Measurements from ENCODE around the gene PDPN.

Gene PDPN

GRCh38 chr1:13620825-13621224 is 37.2 kb downstream of the PDPN start:
- Histone ChIP-seq H3K4me3 (ENCODE audit: low read length) (no peak overlapping the region), H3K36me3 (ENCODE audit: insufficient read depth, low read length) (no peaks in the 10 kb centered on the region), H3K27me3 (ENCODE audit: control insufficient read depth, insufficient read depth, low read length) (no peaks in the 10 kb centered on the region), H3K9ac (ENCODE audit: low read depth, low read length) (no peak overlapping the region), H3K4me2 (ENCODE audit: low read length) (no peak overlapping the region), H3K4me1 (ENCODE audit: control insufficient read depth, insufficient read depth, low read length) (no peaks in the 10 kb centered on the region), H3K9me3 (replicated peaks; ENCODE audit: low read length) (no peaks in the 10 kb centered on the region)

DNA sequence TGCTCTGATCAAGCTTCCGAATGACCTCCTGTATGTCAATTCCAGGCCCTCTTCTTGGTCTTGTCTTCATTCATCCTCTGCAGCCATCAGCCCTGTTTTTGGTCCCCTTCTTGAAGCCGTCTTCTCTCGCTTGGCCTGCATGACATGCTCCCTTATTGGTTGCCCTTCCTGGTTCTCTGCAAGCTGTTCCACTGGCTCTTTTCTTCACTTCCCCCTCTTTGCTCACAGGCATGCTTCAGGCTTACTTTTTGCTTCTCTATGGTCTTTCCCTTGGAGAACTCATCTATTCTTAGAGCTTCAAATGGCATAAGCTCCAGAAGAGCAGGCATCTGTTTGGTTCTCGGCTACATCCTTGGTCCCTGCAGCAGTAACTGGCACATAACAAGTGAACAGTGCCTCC is 38.8 kb downstream of the PDPN start:
- no peak overlapping the region for H3K4me3 ChIP-seq (ENCODE audit: low read length)
- no peaks in the 10 kb centered on the region for H3K27me3 ChIP-seq (ENCODE audit: control insufficient read depth, insufficient read depth, low read length)
- no peak overlapping the region for H3K9ac ChIP-seq (ENCODE audit: low read depth, low read length)
- no peaks in the 10 kb centered on the region for H3K4me1 ChIP-seq (ENCODE audit: control insufficient read depth, insufficient read depth, low read length)
- no peaks in the 10 kb centered on the region for H3K9me3 ChIP-seq (replicated peaks; ENCODE audit: low read length)
- no peak overlapping the region for H3K4me2 ChIP-seq (ENCODE audit: low read length)
- no peaks in the 10 kb centered on the region for H3K36me3 ChIP-seq (ENCODE audit: insufficient read depth, low read length)

GRCh38 chr1:13623021-13623637 is 39.5 kb downstream of the PDPN start:
- H3K36me3 ChIP-seq (ENCODE audit: insufficient read depth, low read length): no peaks in the 10 kb centered on the region

GRCh38 chr1:13624526-13624925 is 40.9 kb downstream of the PDPN start:
- H3K36me3 ChIP-seq (ENCODE audit: insufficient read depth, low read length): no peaks in the 10 kb centered on the region
- no peak overlapping the region for H3K4me3 ChIP-seq (ENCODE audit: low read length)
- peaks cover 2% of the 10 kb centered on the region for H3K9me3 ChIP-seq (replicated peaks; ENCODE audit: low read length)
- H3K4me2 ChIP-seq (ENCODE audit: low read length): no peak overlapping the region
- no peaks in the 10 kb centered on the region for H3K4me1 ChIP-seq (ENCODE audit: control insufficient read depth, insufficient read depth, low read length)
- no peak overlapping the region for H3K9ac ChIP-seq (ENCODE audit: low read depth, low read length)
- no peaks in the 10 kb centered on the region for H3K27me3 ChIP-seq (ENCODE audit: control insufficient read depth, insufficient read depth, low read length)

More at GRCh38 chr1:13623021-13623637, 39.5 kb downstream of the PDPN start:
- no peaks in the 10 kb centered on the region for H3K27me3 ChIP-seq (ENCODE audit: control insufficient read depth, insufficient read depth, low read length)
- H3K4me3 ChIP-seq (ENCODE audit: low read length): no peak overlapping the region
- no peaks in the 10 kb centered on the region for H3K4me1 ChIP-seq (ENCODE audit: control insufficient read depth, insufficient read depth, low read length)
- H3K9ac ChIP-seq (ENCODE audit: low read depth, low read length): no peak overlapping the region
- H3K4me2 ChIP-seq (ENCODE audit: low read length): no peak overlapping the region
- no peaks in the 10 kb centered on the region for H3K9me3 ChIP-seq (replicated peaks; ENCODE audit: low read length)

- Histone ChIP-seq H3K9me3 (replicated peaks; ENCODE audit: low read length) (peaks cover 2% of the 10 kb centered on the region), H3K9ac (ENCODE audit: low read depth, low read length) (no peak overlapping the region), H3K4me1 (ENCODE audit: control insufficient read depth, insufficient read depth, low read length) (no peaks in the 10 kb centered on the region), H3K36me3 (ENCODE audit: insufficient read depth, low read length) (no peaks in the 10 kb centered on the region), H3K4me2 (ENCODE audit: low read length) (no peak overlapping the region), H3K27me3 (ENCODE audit: control insufficient read depth, insufficient read depth, low read length) (no peaks in the 10 kb centered on the region), H3K4me3 (ENCODE audit: low read length) (no peak overlapping the region)
Observed at GRCh38 chr1:13627127-13627526, 43.5 kb downstream of the PDPN start.

DNA sequence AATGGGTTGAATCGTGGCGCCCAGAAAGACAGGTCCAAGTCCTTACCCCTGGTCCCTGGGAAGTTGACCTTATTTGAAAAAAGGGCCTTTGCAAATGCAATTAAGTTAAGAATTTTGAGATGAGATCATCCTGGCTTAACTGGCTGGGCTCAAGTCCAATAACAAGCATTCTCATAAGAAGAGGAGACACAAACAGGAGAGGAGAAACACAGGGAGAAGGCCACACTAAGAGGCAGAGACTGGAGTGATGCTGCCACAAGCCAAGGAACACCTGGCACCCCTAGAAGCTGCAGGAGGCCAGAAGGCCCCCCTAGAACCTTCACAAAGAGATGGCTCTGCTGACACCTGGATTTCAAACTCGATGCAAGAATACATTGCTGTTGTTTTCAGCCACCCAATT is 44.6 kb downstream of the PDPN start:
- no peak overlapping the region for H3K9ac ChIP-seq (ENCODE audit: low read depth, low read length)
- H3K4me1 ChIP-seq (ENCODE audit: control insufficient read depth, insufficient read depth, low read length): no peaks in the 10 kb centered on the region
- H3K9me3 ChIP-seq (replicated peaks; ENCODE audit: low read length): peaks cover 2% of the 10 kb centered on the region
- no peak overlapping the region for H3K4me2 ChIP-seq (ENCODE audit: low read length)
- no peak overlapping the region for H3K4me3 ChIP-seq (ENCODE audit: low read length)
- no peaks in the 10 kb centered on the region for H3K36me3 ChIP-seq (ENCODE audit: insufficient read depth, low read length)
- no peaks in the 10 kb centered on the region for H3K27me3 ChIP-seq (ENCODE audit: control insufficient read depth, insufficient read depth, low read length)

- peaks cover 2% of the 10 kb centered on the region for H3K9me3 ChIP-seq (replicated peaks; ENCODE audit: low read length)
Observed at GRCh38 chr1:13628711-13629110, 45.1 kb downstream of the PDPN start.

GRCh38 chr1:13642306-13643004 is 58.8 kb downstream of the PDPN start:
- Histone ChIP-seq H3K9ac (ENCODE audit: low read depth, low read length) (no peak overlapping the region), H3K27me3 (ENCODE audit: control insufficient read depth, insufficient read depth, low read length) (no peaks in the 10 kb centered on the region), H3K4me1 (ENCODE audit: control insufficient read depth, insufficient read depth, low read length) (no peaks in the 10 kb centered on the region), H3K36me3 (ENCODE audit: insufficient read depth, low read length) (no peaks in the 10 kb centered on the region), H3K4me3 (ENCODE audit: low read length) (no peak overlapping the region), H3K4me2 (ENCODE audit: low read length) (no peak overlapping the region), H3K9me3 (replicated peaks; ENCODE audit: low read length) (no peaks in the 10 kb centered on the region)

More at GRCh38 chr1:13628711-13629110, 45.1 kb downstream of the PDPN start:
- Histone ChIP-seq H3K4me3 (ENCODE audit: low read length) (no peak overlapping the region), H3K27me3 (ENCODE audit: control insufficient read depth, insufficient read depth, low read length) (no peaks in the 10 kb centered on the region), H3K36me3 (ENCODE audit: insufficient read depth, low read length) (no peaks in the 10 kb centered on the region), H3K4me1 (ENCODE audit: control insufficient read depth, insufficient read depth, low read length) (no peaks in the 10 kb centered on the region), H3K9ac (ENCODE audit: low read depth, low read length) (no peak overlapping the region), H3K4me2 (ENCODE audit: low read length) (no peak overlapping the region)

- Histone ChIP-seq H3K4me3 (ENCODE audit: low read length) (no peak overlapping the region), H3K4me1 (ENCODE audit: control insufficient read depth, insufficient read depth, low read length) (no peaks in the 10 kb centered on the region)
Observed at GRCh38 chr1:13643017-13643416, 59.4 kb downstream of the PDPN start.

GRCh38 chr1:13646521-13646920 is 62.9 kb downstream of the PDPN start:
- Histone ChIP-seq H3K9ac (ENCODE audit: low read depth, low read length) (no peak overlapping the region), H3K9me3 (replicated peaks; ENCODE audit: low read length) (no peaks in the 10 kb centered on the region), H3K4me2 (ENCODE audit: low read length) (no peak overlapping the region), H3K4me3 (ENCODE audit: low read length) (no peak overlapping the region), H3K4me1 (ENCODE audit: control insufficient read depth, insufficient read depth, low read length) (no peaks in the 10 kb centered on the region), H3K36me3 (ENCODE audit: insufficient read depth, low read length) (no peaks in the 10 kb centered on the region), H3K27me3 (ENCODE audit: control insufficient read depth, insufficient read depth, low read length) (no peaks in the 10 kb centered on the region)

More at GRCh38 chr1:13643017-13643416, 59.4 kb downstream of the PDPN start:
- Histone ChIP-seq H3K9me3 (replicated peaks; ENCODE audit: low read length) (no peaks in the 10 kb centered on the region), H3K27me3 (ENCODE audit: control insufficient read depth, insufficient read depth, low read length) (no peaks in the 10 kb centered on the region), H3K9ac (ENCODE audit: low read depth, low read length) (no peak overlapping the region), H3K36me3 (ENCODE audit: insufficient read depth, low read length) (no peaks in the 10 kb centered on the region), H3K4me2 (ENCODE audit: low read length) (no peak overlapping the region)

DNA sequence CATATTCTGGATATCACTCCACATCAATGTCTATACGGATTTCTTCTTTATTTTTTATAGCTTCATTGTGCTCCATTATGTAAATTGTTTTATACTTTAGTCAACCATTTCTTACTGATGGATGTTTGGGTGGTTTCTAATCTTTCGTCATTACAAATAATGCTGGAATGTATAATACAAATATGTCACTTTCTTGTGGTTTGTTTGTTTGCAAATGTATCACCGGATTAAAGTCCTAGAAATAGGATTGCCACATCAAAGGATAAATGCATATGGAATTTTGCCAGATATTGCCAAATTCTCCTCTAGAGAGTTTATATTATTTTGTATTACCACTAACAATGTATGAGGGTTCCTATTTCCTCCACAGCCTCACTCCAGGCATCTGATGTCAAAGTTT is 67.6 kb downstream of the PDPN start:
- no peak overlapping the region for H3K4me2 ChIP-seq (ENCODE audit: low read length)
- no peaks in the 10 kb centered on the region for H3K27me3 ChIP-seq (ENCODE audit: control insufficient read depth, insufficient read depth, low read length)
- no peaks in the 10 kb centered on the region for H3K36me3 ChIP-seq (ENCODE audit: insufficient read depth, low read length)
- H3K4me1 ChIP-seq (ENCODE audit: control insufficient read depth, insufficient read depth, low read length): no peaks in the 10 kb centered on the region
- H3K9me3 ChIP-seq (replicated peaks; ENCODE audit: low read length): no peaks in the 10 kb centered on the region
- H3K9ac ChIP-seq (ENCODE audit: low read depth, low read length): no peak overlapping the region
- no peak overlapping the region for H3K4me3 ChIP-seq (ENCODE audit: low read length)

DNA sequence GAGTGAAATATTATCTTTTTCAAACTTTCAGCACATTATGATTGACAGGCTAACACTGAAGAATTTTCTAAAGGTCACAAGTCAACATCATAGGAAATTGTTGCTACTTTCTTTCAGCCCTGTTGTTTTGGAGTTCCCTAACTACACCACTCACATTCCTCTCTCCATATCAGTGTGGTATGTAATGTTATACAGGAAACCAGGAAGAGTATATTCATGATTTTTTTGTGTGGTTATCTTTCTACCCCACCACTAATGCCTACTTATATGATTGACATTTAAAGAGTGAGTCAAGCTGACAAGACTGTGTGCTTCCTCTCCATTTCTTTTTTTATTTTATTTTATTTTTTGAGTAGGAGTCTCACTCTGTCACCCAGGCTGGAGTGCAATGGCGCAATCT is 68.6 kb downstream of the PDPN start:
- no peaks in the 10 kb centered on the region for H3K36me3 ChIP-seq (ENCODE audit: insufficient read depth, low read length)

More for the DNA sequence above, 68.6 kb downstream of the PDPN start:
- Histone ChIP-seq H3K27me3 (ENCODE audit: control insufficient read depth, insufficient read depth, low read length) (no peaks in the 10 kb centered on the region), H3K9ac (ENCODE audit: low read depth, low read length) (no peak overlapping the region), H3K4me2 (ENCODE audit: low read length) (no peak overlapping the region), H3K4me1 (ENCODE audit: control insufficient read depth, insufficient read depth, low read length) (no peaks in the 10 kb centered on the region), H3K4me3 (ENCODE audit: low read length) (no peak overlapping the region), H3K9me3 (replicated peaks; ENCODE audit: low read length) (no peaks in the 10 kb centered on the region)
